MM.1S (cell line): ENCODE measurements around the gene PCNA.

Experiments
- DNase-seq: peaks from one replicate; pipeline ENCODE4 v3.0.0-alpha.2; 2015
- H2AFZ ChIP-seq: fragments of 300-600 bp; sonication (generic); 2 replicates; pipeline ENCODE4 v1.6.0; 2016; ENCODE audit warnings: antibody characterized with exemption, low read length
- H3F3A ChIP-seq: fragments of 300-600 bp; sonication (generic); 2 replicates; pipeline ENCODE4 v1.6.1; 2016; ENCODE audit warnings: mild to moderate bottlenecking, antibody characterized with exemption, low read length, moderate library complexity, mixed read lengths; ENCODE audit not compliant: insufficient read depth
- H3K27ac ChIP-seq: fragments of 300-600 bp; sonication (generic); 2 replicates; pipeline ENCODE4 v1.5.1; 2016; ENCODE audit warnings: mild to moderate bottlenecking, low read length
- H3K27me3 ChIP-seq: fragments of 300-600 bp; sonication (generic); replicated peaks from 2 replicates; pipeline ENCODE4 v1.6.0; 2016; ENCODE audit warnings: low read length; ENCODE audit not compliant: insufficient read depth
- H3K36me3 ChIP-seq: fragments of 300-600 bp; sonication (generic); replicated peaks from 2 replicates; pipeline ENCODE4 v1.6.1; 2016; ENCODE audit warnings: mild to moderate bottlenecking, low read length, mixed read lengths; ENCODE audit not compliant: insufficient read depth
- H3K4me1 ChIP-seq: fragments of 300-600 bp; sonication (generic); 2 replicates; pipeline ENCODE4 v1.6.1; 2016; ENCODE audit warnings: low read length, mixed read lengths
- H3K4me2 ChIP-seq: fragments of 300-600 bp; sonication (generic); 2 replicates; pipeline ENCODE4 v1.6.0; 2016; ENCODE audit warnings: low read depth, low read length
- H3K4me3 ChIP-seq: fragments of 300-600 bp; sonication (generic); 2 replicates; pipeline ENCODE4 v1.5.1; 2016; ENCODE audit warnings: low read length, mixed read lengths
- H3K79me2 ChIP-seq: fragments of 300-600 bp; sonication (generic); 2 replicates; pipeline ENCODE4 v1.6.1; 2016; ENCODE audit warnings: mixed run types, low read length, mixed read lengths
- H3K9ac ChIP-seq: fragments of 300-600 bp; sonication (generic); 2 replicates; pipeline ENCODE4 v1.6.1; 2016; ENCODE audit warnings: low read length, mixed read lengths
- H3K9me2 ChIP-seq: fragments of 300-600 bp; sonication (generic); replicated peaks from 2 replicates; pipeline ENCODE4 v1.6.1; 2016; ENCODE audit warnings: mild to moderate bottlenecking, low read length, mixed read lengths; ENCODE audit not compliant: insufficient read depth
- H3K9me3 ChIP-seq: fragments of 300-600 bp; sonication (generic); replicated peaks from 2 replicates; pipeline ENCODE4 v1.6.1; 2016; ENCODE audit warnings: mild to moderate bottlenecking, low read length, mixed read lengths; ENCODE audit not compliant: insufficient read depth
- H4K20me1 ChIP-seq: fragments of 300-600 bp; sonication (generic); 2 replicates; pipeline ENCODE4 v1.6.1; 2016; ENCODE audit warnings: mild to moderate bottlenecking, low read length, moderate library complexity, mixed read lengths; ENCODE audit not compliant: insufficient read depth
- CTCF ChIP-seq: fragments of 300-600 bp; sonication (generic); IDR thresholded peaks from 2 replicates; pipeline ENCODE4 v1.5.1; 2016; ENCODE audit warnings: antibody characterized with exemption, low read length, mixed read lengths
- EZH2 ChIP-seq: fragments of 300-600 bp; sonication (generic); optimal IDR thresholded peaks from 2 replicates; pipeline ENCODE3; 2017; ENCODE audit warnings: low read depth, mild to moderate bottlenecking, antibody characterized with exemption, low read length, mixed read lengths
- EZH2phosphoT487 ChIP-seq: fragments of 300-600 bp; sonication (generic); IDR thresholded peaks from 2 replicates; pipeline ENCODE4 v1.6.1; 2018; ENCODE audit warnings: antibody characterized with exemption, low read length

The PCNA gene

GRCh38 chr20:5146099-5146668 lies 26.4 kb upstream of the PCNA start:
- H3K4me1 ChIP-seq: peaks cover 40% of the 10 kb centered on the region
- H4K20me1 ChIP-seq: no peaks in the 10 kb centered on the region
- H3K79me2 ChIP-seq: peaks cover 85% of the 10 kb centered on the region
- H2AFZ ChIP-seq: no peak overlapping the region
- no peak overlapping the region for H3K9ac ChIP-seq
- no peak for DNase-seq
- peak overlapping the region; percentile 40; the same call in 1 of the 2 replicates for H3K4me2 ChIP-seq
- no peaks in the 10 kb centered on the region for H3K9me3 ChIP-seq
- H3K27me3 ChIP-seq: no peaks in the 10 kb centered on the region
- peaks cover 22% of the 10 kb centered on the region for H3F3A ChIP-seq
- TF ChIP-seq EZH2phosphoT487: no peak
- TF ChIP-seq CTCF: no peak
- no peak for TF ChIP-seq EZH2
- no peaks in the 10 kb centered on the region for H3K36me3 ChIP-seq
- no peaks in the 10 kb centered on the region for H3K9me2 ChIP-seq
- H3K27ac ChIP-seq: peak overlapping the region; percentile 79; the same call in 1 of the 2 replicates
- H3K4me3 ChIP-seq: no peak overlapping the region

- no peaks in the 10 kb centered on the region for H3K27me3 ChIP-seq
- no peaks in the 10 kb centered on the region for H3K9me3 ChIP-seq
- H3K9ac ChIP-seq: no peak overlapping the region
- TF ChIP-seq CTCF: no peak
- no peak for TF ChIP-seq EZH2phosphoT487
- no peak for TF ChIP-seq EZH2
- no peak overlapping the region for H3K4me2 ChIP-seq
- no peak overlapping the region for H3K4me3 ChIP-seq
- peaks cover 40% of the 10 kb centered on the region for H3K4me1 ChIP-seq
- H2AFZ ChIP-seq: no peak overlapping the region
- H3K27ac ChIP-seq: no peak overlapping the region
- peaks cover 22% of the 10 kb centered on the region for H3F3A ChIP-seq
- H3K9me2 ChIP-seq: no peaks in the 10 kb centered on the region
- no peaks in the 10 kb centered on the region for H4K20me1 ChIP-seq
- H3K36me3 ChIP-seq: no peaks in the 10 kb centered on the region
- no peak for DNase-seq
- H3K79me2 ChIP-seq: peaks cover 85% of the 10 kb centered on the region
Observed at GRCh38 chr20:5145365-5146098, 25.8 kb upstream of the PCNA start.

- Histone ChIP-seq H2AFZ (no peak overlapping the region), H3F3A (peaks cover 22% of the 10 kb centered on the region), H3K9me2 (no peaks in the 10 kb centered on the region), H3K9me3 (no peaks in the 10 kb centered on the region), H3K27ac (no peak overlapping the region), H3K79me2 (peaks cover 82% of the 10 kb centered on the region), H4K20me1 (no peaks in the 10 kb centered on the region), H3K4me1 (peaks cover 37% of the 10 kb centered on the region), H3K4me2 (no peak overlapping the region), H3K4me3 (no peak overlapping the region), H3K36me3 (no peaks in the 10 kb centered on the region), H3K27me3 (no peaks in the 10 kb centered on the region), H3K9ac (no peak overlapping the region)
- no peak for DNase-seq
- TF ChIP-seq CTCF: no peak
- TF ChIP-seq EZH2phosphoT487: no peak
- TF ChIP-seq EZH2: no peak
Observed at GRCh38 chr20:5143851-5144250, 24.1 kb upstream of the PCNA start.
